Activated CD4-positive, alpha-beta T cell treated with anti-CD3 and anti-CD28 coated beads, Interleukin-2, amount 50 U/mL, for 48 hours (primary cell): ENCODE measurements around the gene TARS2.

Experiments
- DNase-seq, 2 experiments: peaks; one replicate each; pipeline ENCODE4 v3.0.0-alpha.2; 2020

Gene TARS2

GRCh38 chr1:150486966-150487762 lies at the start of gene TARS2:
TARS2 (plus strand) TSS chr1:150487419; CDS start chr1:150487451, 32 bp downstream.
- peak; percentile 95 to 97 for DNase-seq

GRCh38 chr1:150441121-150441520 lies 46.1 kb upstream of the TARS2 start:
- DNase-seq: no peak

GRCh38 chr1:150444232-150444631 lies 43.0 kb upstream of the TARS2 start:
- DNase-seq: no peak

- no peak for DNase-seq
These were observed 31.0 kb upstream of the TARS2 start for GRCh38 chr1:150456146-150456647.

- DNase-seq: peak; percentile 69 to 78
These were observed 22.8 kb upstream of the TARS2 start for GRCh38 chr1:150464422-150464826.

- DNase-seq: no peak
These were observed 20.3 kb upstream of the TARS2 start for GRCh38 chr1:150466964-150467363.

- DNase-seq: no peak
These were observed 17.9 kb upstream of the TARS2 start for GRCh38 chr1:150469291-150469690.

GRCh38 chr1:150472601-150473200 lies 14.5 kb upstream of the TARS2 start:
- DNase-seq: no peak

- DNase-seq: no peak
These were observed 13.6 kb upstream of the TARS2 start for GRCh38 chr1:150473659-150474058.

- no peak for DNase-seq
These were observed 12.3 kb upstream of the TARS2 start for GRCh38 chr1:150474869-150475268.

GRCh38 chr1:150476754-150477153 lies 10.5 kb upstream of the TARS2 start:
- DNase-seq: no peak

- no peak for DNase-seq
These were observed 9.9 kb upstream of the TARS2 start for GRCh38 chr1:150477320-150477719.

GRCh38 chr1:150477733-150478132 lies 9.5 kb upstream of the TARS2 start:
- no peak for DNase-seq

GRCh38 chr1:150479370-150479769 lies 7.8 kb upstream of the TARS2 start:
- no peak for DNase-seq

- DNase-seq: no peak
These were observed 7.3 kb upstream of the TARS2 start for GRCh38 chr1:150479927-150480352.

GRCh38 chr1:150484431-150484830 lies 2.8 kb upstream of the TARS2 start:
- DNase-seq: no peak

GRCh38 chr1:150484861-150485260 lies 2.4 kb upstream of the TARS2 start:
- DNase-seq: no peak

- no peak for DNase-seq
These were observed 520 bp downstream of the TARS2 start for GRCh38 chr1:150487763-150488115.

GRCh38 chr1:150493175-150493574 lies 6.0 kb downstream of the TARS2 start:
- no peak for DNase-seq

GRCh38 chr1:150498342-150498741 lies 11.1 kb downstream of the TARS2 start:
- DNase-seq: no peak

GRCh38 chr1:150505431-150505830 lies 18.2 kb downstream of the TARS2 start:
- DNase-seq: no peak

- DNase-seq: no peak
These were observed 21.0 kb downstream of the TARS2 start, which contains the start of gene ECM1 for GRCh38 chr1:150507912-150508864. ECM1 (plus strand) TSS chr1:150508109; CDS start chr1:150508210, 101 bp downstream.

GRCh38 chr1:150508982-150509381 lies 21.8 kb downstream of the TARS2 start:
- no peak for DNase-seq
